ENCODE measurements around the gene EPHA4.

DNA sequence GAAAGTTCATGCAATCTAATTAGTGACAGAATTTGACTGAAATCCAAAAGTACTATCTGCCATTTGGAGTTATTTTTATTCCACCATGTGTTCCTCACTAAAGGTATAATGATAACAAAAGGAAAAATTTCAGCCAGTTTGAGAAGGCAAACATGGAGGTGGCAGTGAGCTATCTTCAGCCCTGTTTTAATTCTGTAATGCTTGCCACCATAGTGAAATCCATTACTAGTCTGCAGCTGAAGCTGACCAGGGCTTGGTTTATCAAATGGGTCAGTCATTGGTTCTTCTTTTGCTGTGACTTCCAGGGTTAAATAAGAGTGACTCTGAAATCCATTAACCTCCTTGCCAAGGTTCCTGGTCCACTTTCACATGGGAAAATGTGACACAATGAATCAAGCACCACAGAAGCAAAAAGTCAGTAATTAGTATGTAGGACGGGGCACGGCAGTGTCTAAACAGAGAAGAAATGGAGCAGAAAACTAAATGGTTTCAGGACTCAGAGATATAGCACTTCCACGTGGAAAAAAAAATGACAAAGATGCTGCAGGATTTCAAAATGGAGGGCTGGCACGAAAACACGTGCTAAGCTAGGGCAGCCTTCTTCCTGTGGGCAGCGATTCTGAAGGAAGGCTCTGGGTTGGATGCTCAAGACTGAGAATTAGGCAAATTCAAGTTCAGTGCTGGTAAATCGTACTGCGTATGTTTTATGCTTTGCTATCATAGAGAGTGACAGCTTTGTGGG is 87.2 kb downstream of the EPHA4 start:
- TF ChIP-seq, protein P1, sequence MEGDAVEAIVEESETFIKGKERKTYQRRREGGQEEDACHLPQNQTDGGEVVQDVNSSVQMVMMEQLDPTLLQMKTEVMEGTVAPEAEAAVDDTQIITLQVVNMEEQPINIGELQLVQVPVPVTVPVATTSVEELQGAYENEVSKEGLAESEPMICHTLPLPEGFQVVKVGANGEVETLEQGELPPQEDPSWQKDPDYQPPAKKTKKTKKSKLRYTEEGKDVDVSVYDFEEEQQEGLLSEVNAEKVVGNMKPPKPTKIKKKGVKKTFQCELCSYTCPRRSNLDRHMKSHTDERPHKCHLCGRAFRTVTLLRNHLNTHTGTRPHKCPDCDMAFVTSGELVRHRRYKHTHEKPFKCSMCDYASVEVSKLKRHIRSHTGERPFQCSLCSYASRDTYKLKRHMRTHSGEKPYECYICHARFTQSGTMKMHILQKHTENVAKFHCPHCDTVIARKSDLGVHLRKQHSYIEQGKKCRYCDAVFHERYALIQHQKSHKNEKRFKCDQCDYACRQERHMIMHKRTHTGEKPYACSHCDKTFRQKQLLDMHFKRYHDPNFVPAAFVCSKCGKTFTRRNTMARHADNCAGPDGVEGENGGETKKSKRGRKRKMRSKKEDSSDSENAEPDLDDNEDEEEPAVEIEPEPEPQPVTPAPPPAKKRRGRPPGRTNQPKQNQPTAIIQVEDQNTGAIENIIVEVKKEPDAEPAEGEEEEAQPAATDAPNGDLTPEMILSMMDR (conservative IDR thresholded peaks at IDR 0.05; ENCODE audit: low read length) = no peak
- no peak for TF ChIP-seq EZH2phosphoT487 (IDR thresholded peaks at IDR 0.05; ENCODE audit: borderline replicate concordance, low read depth, low read length)
